Stimulated activated CD4-positive, alpha-beta T cell treated with anti-CD3 and anti-CD28 coated beads, Interleukin-4, amount 100 ng/mL, for 24 hours (primary cell): ENCODE data around the gene NPHP1.
"Not testable (repeated sequence)": the region's sequence is repeated elsewhere in the genome, so short reads cannot be mapped to it uniquely, and the experiment has no call there.

Source experiments
- DNase-seq: peaks from one replicate; pipeline ENCODE4 v3.0.0-alpha.2; 2020

NPHP1 gene

GRCh38 chr2:110197452-110197851, 7.4 kb downstream of the NPHP1 start:
- no peak for DNase-seq

GRCh38 chr2:110190169-110190568, 14.6 kb downstream of the NPHP1 start:
- DNase-seq = not testable (repeated sequence)

- no peak for DNase-seq
These were observed 22.4 kb downstream of the NPHP1 start for GRCh38 chr2:110182449-110182848.

- DNase-seq = no peak
These were observed 24.8 kb downstream of the NPHP1 start for GRCh38 chr2:110180036-110180435.

- DNase-seq = no peak
These were observed 31.3 kb downstream of the NPHP1 start for GRCh38 chr2:110173523-110173922.

GRCh38 chr2:110172506-110172905, 32.3 kb downstream of the NPHP1 start:
- no peak for DNase-seq

- DNase-seq = no peak
These were observed 34.7 kb downstream of the NPHP1 start for GRCh38 chr2:110170102-110170501.

GRCh38 chr2:110167326-110168000, 37.4 kb downstream of the NPHP1 start:
- no peak for DNase-seq

- DNase-seq = no peak
These were observed 38.5 kb downstream of the NPHP1 start for GRCh38 chr2:110166266-110166665.

GRCh38 chr2:110157153-110157793, 47.5 kb downstream of the NPHP1 start:
- peak; percentile 32 for DNase-seq

GRCh38 chr2:110154828-110155227, 50.0 kb downstream of the NPHP1 start:
- not testable (repeated sequence) for DNase-seq

GRCh38 chr2:110154188-110154587, 50.6 kb downstream of the NPHP1 start:
- not testable (repeated sequence) for DNase-seq

- DNase-seq = no peak
These were observed 51.4 kb downstream of the NPHP1 start for GRCh38 chr2:110153416-110153815.

GRCh38 chr2:110152943-110153342, 51.9 kb downstream of the NPHP1 start:
- no peak for DNase-seq

GRCh38 chr2:110149330-110150220, 55.2 kb downstream of the NPHP1 start:
- DNase-seq = peak; percentile 13

- DNase-seq = no peak
These were observed 57.9 kb downstream of the NPHP1 start for GRCh38 chr2:110146945-110147332.

- DNase-seq = no peak
These were observed 58.4 kb downstream of the NPHP1 start for GRCh38 chr2:110146183-110146944.

- DNase-seq = no peak
These were observed 60.8 kb downstream of the NPHP1 start for GRCh38 chr2:110143982-110144381.

GRCh38 chr2:110140401-110140800, 64.4 kb downstream of the NPHP1 start:
- no peak for DNase-seq

- DNase-seq = no peak
These were observed 70.8 kb downstream of the NPHP1 start for GRCh38 chr2:110134025-110134424.

- no peak for DNase-seq
These were observed 73.6 kb downstream of the NPHP1 start for GRCh38 chr2:110131166-110131565.

- DNase-seq = no peak
These were observed 74.1 kb downstream of the NPHP1 start for GRCh38 chr2:110130757-110131156.

GRCh38 chr2:110126906-110127305, 77.9 kb downstream of the NPHP1 start:
- no peak for DNase-seq
